Bronchial smooth muscle cell (primary cell): Measurements from ENCODE around the gene DOCK6. TPM values are rescaled to one million over a fixed set of nuclear protein-coding genes. Genes with fewer than 3 reads are reported as not detected.

Source experiments
- total RNA-seq: library from RNA; depleted of rRNA; stranded (reverse); fragments of >200 nt; gene quantifications from 2 replicates; pipeline ENCODE4 v1.2.1, GENCODE V29; 2014

DOCK6 gene, protein sequence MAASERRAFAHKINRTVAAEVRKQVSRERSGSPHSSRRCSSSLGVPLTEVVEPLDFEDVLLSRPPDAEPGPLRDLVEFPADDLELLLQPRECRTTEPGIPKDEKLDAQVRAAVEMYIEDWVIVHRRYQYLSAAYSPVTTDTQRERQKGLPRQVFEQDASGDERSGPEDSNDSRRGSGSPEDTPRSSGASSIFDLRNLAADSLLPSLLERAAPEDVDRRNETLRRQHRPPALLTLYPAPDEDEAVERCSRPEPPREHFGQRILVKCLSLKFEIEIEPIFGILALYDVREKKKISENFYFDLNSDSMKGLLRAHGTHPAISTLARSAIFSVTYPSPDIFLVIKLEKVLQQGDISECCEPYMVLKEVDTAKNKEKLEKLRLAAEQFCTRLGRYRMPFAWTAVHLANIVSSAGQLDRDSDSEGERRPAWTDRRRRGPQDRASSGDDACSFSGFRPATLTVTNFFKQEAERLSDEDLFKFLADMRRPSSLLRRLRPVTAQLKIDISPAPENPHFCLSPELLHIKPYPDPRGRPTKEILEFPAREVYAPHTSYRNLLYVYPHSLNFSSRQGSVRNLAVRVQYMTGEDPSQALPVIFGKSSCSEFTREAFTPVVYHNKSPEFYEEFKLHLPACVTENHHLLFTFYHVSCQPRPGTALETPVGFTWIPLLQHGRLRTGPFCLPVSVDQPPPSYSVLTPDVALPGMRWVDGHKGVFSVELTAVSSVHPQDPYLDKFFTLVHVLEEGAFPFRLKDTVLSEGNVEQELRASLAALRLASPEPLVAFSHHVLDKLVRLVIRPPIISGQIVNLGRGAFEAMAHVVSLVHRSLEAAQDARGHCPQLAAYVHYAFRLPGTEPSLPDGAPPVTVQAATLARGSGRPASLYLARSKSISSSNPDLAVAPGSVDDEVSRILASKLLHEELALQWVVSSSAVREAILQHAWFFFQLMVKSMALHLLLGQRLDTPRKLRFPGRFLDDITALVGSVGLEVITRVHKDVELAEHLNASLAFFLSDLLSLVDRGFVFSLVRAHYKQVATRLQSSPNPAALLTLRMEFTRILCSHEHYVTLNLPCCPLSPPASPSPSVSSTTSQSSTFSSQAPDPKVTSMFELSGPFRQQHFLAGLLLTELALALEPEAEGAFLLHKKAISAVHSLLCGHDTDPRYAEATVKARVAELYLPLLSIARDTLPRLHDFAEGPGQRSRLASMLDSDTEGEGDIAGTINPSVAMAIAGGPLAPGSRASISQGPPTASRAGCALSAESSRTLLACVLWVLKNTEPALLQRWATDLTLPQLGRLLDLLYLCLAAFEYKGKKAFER (N-terminal part only)
- 8.2 and 12.5 TPM in 2 replicates for total RNA-seq

GRCh38 chr19:11261971-11262839, at the start of gene DOCK6:
Gene DOCK6, minus strand, starts transcription at chr19:11262524. Its CDS starts 84 bp downstream, at chr19:11262440.

GRCh38 chr19:11295665-11296245, 33.4 kb upstream of the DOCK6 start, which contains the start of gene TSPAN16:
Gene TSPAN16, plus strand, starts transcription at chr19:11296160. Its CDS starts 138 bp downstream, at chr19:11296298.

GRCh38 chr19:11239377-11240000, 22.8 kb downstream of the DOCK6 start, which contains the start of gene ANGPTL8:
Gene ANGPTL8, plus strand, starts transcription at chr19:11239619. Its CDS starts 19 bp downstream, at chr19:11239638.

GRCh38 chr19:11197291-11198174, 64.8 kb downstream of the DOCK6 start, which contains the start of gene KANK2:
Gene KANK2, minus strand, starts transcription at chr19:11197545. Its CDS starts 3,034 bp downstream, at chr19:11194511.

GRCh38 chr19:11155373-11156120, 106.8 kb downstream of the DOCK6 start, which contains the start of gene SPC24:
Gene SPC24, minus strand, starts transcription at chr19:11155782. Its CDS starts 6 bp downstream, at chr19:11155776.

Other genes with a start within 250 kb of the DOCK6 start
- 113 and 174 TPM in 2 replicates for gene LDLR, start 173.1 kb downstream of the DOCK6 start, total RNA-seq
- 14.3 and 26.3 TPM in 2 replicates for gene SPC24, start 106.7 kb downstream of the DOCK6 start, total RNA-seq
- 350 and 544 TPM in 2 replicates for gene KANK2, start 65.0 kb downstream of the DOCK6 start, total RNA-seq
- not detected in 2 replicates for gene ANGPTL8, start 22.9 kb downstream of the DOCK6 start, total RNA-seq
- not detected in 2 replicates for gene TSPAN16, start 33.6 kb upstream of the DOCK6 start, total RNA-seq
- gene RAB3D, start 77.1 kb upstream of the DOCK6 start, total RNA-seq: 12.0 and 24.0 TPM in 2 replicates
- gene TMEM205, start 83.7 kb upstream of the DOCK6 start, total RNA-seq: 64.7 and 88.6 TPM in 2 replicates
- 8.5 and 9.7 TPM in 2 replicates for gene CCDC159, start 84.0 kb upstream of the DOCK6 start, total RNA-seq
- 5.8 TPM in 2 replicates for gene PLPPR2, start 92.9 kb upstream of the DOCK6 start, total RNA-seq
- gene SWSAP1, start 112.1 kb upstream of the DOCK6 start, total RNA-seq: 0.09 and 0.47 TPM in 2 replicates
- 3.3 and 5.6 TPM in 2 replicates for gene EPOR, start 121.8 kb upstream of the DOCK6 start, total RNA-seq
- gene RGL3, start 156.8 kb upstream of the DOCK6 start, total RNA-seq: 2.7 and 4.4 TPM in 2 replicates
- gene ODAD3, start 172.6 kb upstream of the DOCK6 start, total RNA-seq: 0.79 and 1.0 TPM in 2 replicates
- 116 and 121 TPM in 2 replicates for gene PRKCSH, start 173.1 kb upstream of the DOCK6 start, total RNA-seq
- under 0.01 TPM in 1 of 2 replicates, not detected in the other for gene ELAVL3, start 218.5 kb upstream of the DOCK6 start, total RNA-seq
- gene ZNF653, start 243.3 kb upstream of the DOCK6 start, total RNA-seq: 4.6 and 4.9 TPM in 2 replicates